Neutrophil (primary cell): ENCODE data around the gene MAPK1.

ENCODE experiments used
- H3K27ac ChIP-seq: fragments of 200-600 bp; sonication (generic); 2 replicates; pipeline ENCODE4 v1.5.1; 2016; ENCODE audit warnings: mild to moderate bottlenecking, moderate library complexity
- H3K27me3 ChIP-seq: fragments of 200-600 bp; sonication (generic); 2 replicates; pipeline ENCODE4 v1.6.0; 2016; ENCODE audit warnings: mild to moderate bottlenecking
- H3K36me3 ChIP-seq: fragments of 200-600 bp; sonication (generic); 2 replicates; pipeline ENCODE4 v1.5.1; 2017
- H3K4me1 ChIP-seq, 2 experiments: fragments of 200-600 bp in 1 of 2; sonication (generic) in 1 of 2; 1 replicate in 1 of 2; 2 replicates in 1 of 2; pipeline versions ENCODE4 v1.5.1 to v1.6.1; 2013 to 2016; ENCODE audit warnings: low read depth in 1 of 2, low read length in 1 of 2, mild to moderate bottlenecking in 1 of 2, moderate library complexity in 1 of 2; ENCODE audit not compliant: control insufficient read depth in 1 of 2, insufficient read depth in 1 of 2
- H3K4me3 ChIP-seq, 2 experiments: fragments of 200-600 bp in 1 of 2; sonication (generic) in 1 of 2; 1 replicate in 1 of 2; 2 replicates in 1 of 2; pipeline ENCODE4 v1.5.1; 2013 to 2016; ENCODE audit warnings: low read depth in 1 of 2, low read length in 1 of 2, mild to moderate bottlenecking in 1 of 2, moderate library complexity in 1 of 2
- H3K9me3 ChIP-seq: fragments of 200-600 bp; sonication (generic); 2 replicates; pipeline ENCODE4 v1.5.1; 2016
- CTCF ChIP-seq: fragments of 200-600 bp; sonication (generic); IDR thresholded peaks from 2 replicates; pipeline ENCODE4 v1.5.1; 2016; ENCODE audit warnings: antibody characterized with exemption

The MAPK1 gene

GRCh38 chr22:21765909-21766529, 101.4 kb downstream of the MAPK1 start:
- H3K9me3 ChIP-seq, result no peaks in the 10 kb centered on the region
- TF ChIP-seq CTCF, result no peak
- H3K36me3 ChIP-seq, result peaks cover 99% of the 10 kb centered on the region
- H3K4me1 ChIP-seq, result peaks cover 22 to 60% of the 10 kb centered on the region in 2 experiments
- H3K4me3 ChIP-seq, result no peak overlapping the region
- H3K27me3 ChIP-seq, result no peaks in the 10 kb centered on the region
- peak overlapping the region; percentile 54 for H3K27ac ChIP-seq

GRCh38 chr22:21764038-21764804, 103.2 kb downstream of the MAPK1 start:
- Histone ChIP-seq H3K36me3 (peaks cover 99% of the 10 kb centered on the region), H3K4me3 (no peak overlapping the region), H3K27ac (no peak overlapping the region), H3K9me3 (no peaks in the 10 kb centered on the region), H3K27me3 (no peaks in the 10 kb centered on the region), H3K4me1 (peaks cover 21 to 53% of the 10 kb centered on the region in 2 experiments)
- no peak for TF ChIP-seq CTCF

GRCh38 chr22:21762712-21763581, 104.5 kb downstream of the MAPK1 start:
- H3K4me1 ChIP-seq, result peaks cover 15 to 41% of the 10 kb centered on the region in 2 experiments
- H3K36me3 ChIP-seq, result peaks cover 99% of the 10 kb centered on the region
- H3K9me3 ChIP-seq, result no peaks in the 10 kb centered on the region
- no peak for TF ChIP-seq CTCF
- H3K4me3 ChIP-seq, result no peak overlapping the region
- no peaks in the 10 kb centered on the region for H3K27me3 ChIP-seq
- peak overlapping the region; percentile 9 for H3K27ac ChIP-seq

GRCh38 chr22:21761994-21762680, 105.3 kb downstream of the MAPK1 start:
- no peaks in the 10 kb centered on the region for H3K9me3 ChIP-seq
- peaks cover 100% of the 10 kb centered on the region for H3K36me3 ChIP-seq
- H3K4me3 ChIP-seq, result no peak overlapping the region
- H3K27ac ChIP-seq, result no peak overlapping the region
- no peak for TF ChIP-seq CTCF
- peaks cover 7 to 33% of the 10 kb centered on the region in 2 experiments for H3K4me1 ChIP-seq
- no peaks in the 10 kb centered on the region for H3K27me3 ChIP-seq

GRCh38 chr22:21761086-21761485, 106.4 kb downstream of the MAPK1 start:
- Histone ChIP-seq H3K27me3 (no peaks in the 10 kb centered on the region), H3K27ac (no peak overlapping the region), H3K4me3 (no peak overlapping the region), H3K9me3 (no peaks in the 10 kb centered on the region), H3K4me1 (peaks cover 2 to 23% of the 10 kb centered on the region in 2 experiments), H3K36me3 (peaks cover 100% of the 10 kb centered on the region)
- TF ChIP-seq CTCF, result no peak
